ENCODE data around the gene SLC13A3. TPM values are rescaled to one million over a fixed set of nuclear protein-coding genes. Genes with fewer than 3 reads are reported as not detected.
"Not testable (repeated sequence)": the region's sequence is repeated elsewhere in the genome, so short reads cannot be mapped to it uniquely, and the experiment has no call there.

Gene SLC13A3
- polyA plus RNA-seq, 3 donors from 2014 or later, result 0.26 TPM; not detected in 2

DNA sequence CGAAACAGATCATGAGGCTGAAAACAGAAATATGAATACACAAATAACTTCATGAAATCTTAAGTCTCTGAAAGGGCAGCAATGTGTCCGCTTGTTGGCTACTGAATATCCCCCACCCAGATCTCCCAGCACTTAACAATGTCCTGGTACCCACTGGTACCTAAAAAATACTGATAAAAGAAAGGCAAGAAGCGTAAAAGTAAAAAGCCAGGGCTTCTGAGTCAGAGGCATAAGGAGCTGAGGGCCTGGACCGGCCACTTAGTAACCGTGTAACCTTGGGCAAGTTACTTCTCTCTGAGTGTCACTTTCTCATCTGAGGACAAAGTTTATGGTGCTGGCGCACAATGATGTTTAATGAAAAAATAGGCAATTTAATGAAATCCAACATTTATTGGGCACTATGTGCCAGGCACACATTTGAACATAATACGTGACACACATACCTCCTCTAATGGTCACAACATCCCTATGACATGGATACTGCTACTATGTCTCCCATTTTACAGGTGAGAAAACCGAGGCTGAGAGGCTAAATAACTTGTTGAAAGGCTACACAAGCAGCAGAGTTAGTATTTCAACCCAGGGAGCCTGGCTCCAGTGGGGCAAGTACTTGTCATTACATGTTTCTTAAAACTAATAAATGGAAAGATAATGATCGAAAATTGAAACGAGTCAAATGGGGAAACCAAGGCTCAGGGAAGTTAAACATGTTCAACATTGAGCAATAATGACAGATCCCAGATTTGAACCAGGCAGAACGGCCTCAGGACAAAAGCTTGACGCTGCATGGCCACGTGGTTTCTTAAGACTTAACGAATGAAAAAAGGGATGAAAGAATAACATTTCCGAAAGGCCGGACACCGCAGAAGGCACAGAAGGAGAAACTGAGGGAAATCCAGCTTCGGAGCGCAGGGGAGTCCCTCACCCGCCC lies 37.2 kb upstream of the SLC13A3 start:
- Mint-ChIP-seq H3K4me3 (peak overlapping the region; percentile 94 to 98 (median 96)), H3K4me1 (peaks cover 52 to 71% of the 10 kb centered on the region in 2 donors), H3K9me3 (peaks cover 0 to 2% (median 0%) of the 10 kb centered on the region in 6 donors), H3K36me3 (peaks cover 0 to 18% (median 12%) of the 10 kb centered on the region in 3 donors), H3K27ac (peak overlapping the region; percentile 89 to 96 (median 92)), H3K27me3 (ENCODE audit: low read depth in 3 of 3) (peaks cover 0 to 3% (median 2%) of the 10 kb centered on the region in 3 donors)
- DNase-seq, result no peak

- DNase-seq, result no peak
- H3K4me3 Mint-ChIP-seq, result no peak overlapping the region
- H3K36me3 Mint-ChIP-seq, result peaks cover 0 to 18% (median 13%) of the 10 kb centered on the region in 3 donors
- H3K9me3 Mint-ChIP-seq, result peaks cover 0 to 2% (median 0%) of the 10 kb centered on the region in 6 donors
- peaks cover 0 to 2% (median 0%) of the 10 kb centered on the region in 3 donors for H3K27me3 Mint-ChIP-seq (ENCODE audit: low read depth in 3 of 3)
- H3K27ac Mint-ChIP-seq, result peak overlapping the region in 1 of 6 donors; percentile 11
- H3K4me1 Mint-ChIP-seq, result peaks cover 64 to 83% of the 10 kb centered on the region in 2 donors
These were observed 32.9 kb upstream of the SLC13A3 start for GRCh38 chr20:46683939-46684750.

- no peak overlapping the region for H3K4me3 Mint-ChIP-seq
- peak overlapping the region in 1 of 6 donors; percentile 11 for H3K27ac Mint-ChIP-seq
- H3K4me1 Mint-ChIP-seq, result peaks cover 63 to 81% of the 10 kb centered on the region in 2 donors
- H3K9me3 Mint-ChIP-seq, result peaks cover 0 to 2% (median 0%) of the 10 kb centered on the region in 6 donors
- peaks cover 0 to 18% (median 13%) of the 10 kb centered on the region in 3 donors for H3K36me3 Mint-ChIP-seq
- no peak for DNase-seq
- peaks cover 0 to 2% (median 0%) of the 10 kb centered on the region in 3 donors for H3K27me3 Mint-ChIP-seq (ENCODE audit: low read depth in 3 of 3)
These were observed 32.3 kb upstream of the SLC13A3 start for GRCh38 chr20:46683668-46683938.

DNA sequence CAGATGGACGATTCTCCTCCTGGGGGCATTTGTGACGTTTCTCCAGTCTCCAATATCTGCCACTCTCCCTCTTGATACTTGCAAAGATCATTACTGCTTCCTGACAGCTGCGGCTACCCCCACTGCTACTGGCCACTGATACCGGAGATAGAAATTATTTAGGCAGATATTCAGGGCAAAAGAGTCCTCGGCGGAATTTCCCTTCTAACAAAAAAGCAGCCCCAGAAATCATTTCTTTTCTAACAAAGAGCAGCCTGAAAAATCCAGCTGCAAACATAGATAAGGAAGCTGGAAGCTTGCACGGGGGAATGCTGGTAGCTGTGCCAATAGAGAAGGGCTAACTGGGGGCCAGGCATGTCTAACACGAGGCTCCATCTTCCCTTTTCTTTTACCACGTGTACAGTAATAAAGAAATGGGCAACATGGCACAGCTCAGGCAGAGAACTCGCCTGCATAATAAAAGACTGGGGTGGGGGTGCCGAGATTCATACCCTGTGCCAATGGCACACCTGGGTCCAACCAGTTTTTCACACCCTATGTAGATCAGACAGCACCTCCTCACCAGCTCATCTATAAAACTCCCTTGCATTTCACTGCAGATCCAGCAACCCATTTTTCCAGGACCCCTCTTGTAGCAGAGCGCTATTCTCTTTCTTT lies 31.9 kb upstream of the SLC13A3 start:
- no peak overlapping the region for H3K4me3 Mint-ChIP-seq
- peak overlapping the region in 1 of 6 donors; percentile 64 for H3K27ac Mint-ChIP-seq
- H3K4me1 Mint-ChIP-seq, result peaks cover 59 to 76% of the 10 kb centered on the region in 2 donors

GRCh38 chr20:46682063-46682821 lies 31.0 kb upstream of the SLC13A3 start:
- Mint-ChIP-seq H3K27ac (peak overlapping the region in 2 of 6 donors; percentile 17 to 36), H3K4me1 (peaks cover 50 to 67% of the 10 kb centered on the region in 2 donors), H3K4me3 (no peak overlapping the region), H3K36me3 (peaks cover 0 to 18% (median 13%) of the 10 kb centered on the region in 3 donors), H3K9me3 (peaks cover 0 to 2% (median 0%) of the 10 kb centered on the region in 6 donors), H3K27me3 (ENCODE audit: low read depth in 3 of 3) (peaks cover 0 to 2% (median 0%) of the 10 kb centered on the region in 3 donors)
- DNase-seq, result no peak

More for the DNA sequence above, 31.9 kb upstream of the SLC13A3 start:
- peaks cover 0 to 18% (median 13%) of the 10 kb centered on the region in 3 donors for H3K36me3 Mint-ChIP-seq
- H3K9me3 Mint-ChIP-seq, result peaks cover 0 to 2% (median 0%) of the 10 kb centered on the region in 6 donors
- no peak for DNase-seq
- H3K27me3 Mint-ChIP-seq (ENCODE audit: low read depth in 3 of 3), result peaks cover 0 to 2% (median 0%) of the 10 kb centered on the region in 3 donors

- DNase-seq, result peak; percentile 38 to 45 (median 40)
- H3K27ac Mint-ChIP-seq, result peak overlapping the region in 2 of 6 donors; percentile 33 to 56
- H3K4me1 Mint-ChIP-seq, result peaks cover 40 to 57% of the 10 kb centered on the region in 2 donors
- peaks cover 0 to 2% (median 0%) of the 10 kb centered on the region in 3 donors for H3K27me3 Mint-ChIP-seq (ENCODE audit: low read depth in 3 of 3)
- no peak overlapping the region for H3K4me3 Mint-ChIP-seq
- peaks cover 0 to 2% (median 0%) of the 10 kb centered on the region in 6 donors for H3K9me3 Mint-ChIP-seq
- peaks cover 0 to 16% (median 13%) of the 10 kb centered on the region in 3 donors for H3K36me3 Mint-ChIP-seq
These were observed 30.0 kb upstream of the SLC13A3 start for GRCh38 chr20:46681032-46681854.

DNA sequence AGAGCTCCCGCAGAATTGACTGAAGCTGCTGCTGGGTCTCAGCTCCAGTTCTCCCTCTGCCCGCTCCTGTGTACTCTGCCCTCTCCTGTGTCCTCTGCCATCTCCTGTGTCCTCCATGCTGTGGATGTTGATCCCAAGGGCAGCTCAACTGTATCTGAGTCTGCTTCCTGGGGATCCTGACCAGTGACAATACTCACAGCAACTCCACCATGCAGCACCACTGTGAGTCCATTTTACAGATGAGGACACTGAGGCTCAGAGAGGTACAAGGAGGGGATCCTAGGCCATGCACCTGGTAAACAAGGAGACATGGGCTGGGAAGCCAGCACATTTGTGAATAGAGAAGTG lies 29.4 kb upstream of the SLC13A3 start:
- H3K27ac Mint-ChIP-seq, result no peak overlapping the region
- no peak for DNase-seq
- peaks cover 34 to 51% of the 10 kb centered on the region in 2 donors for H3K4me1 Mint-ChIP-seq
- H3K9me3 Mint-ChIP-seq, result peaks cover 0 to 2% (median 0%) of the 10 kb centered on the region in 6 donors
- H3K27me3 Mint-ChIP-seq (ENCODE audit: low read depth in 3 of 3), result peaks cover 0 to 2% (median 0%) of the 10 kb centered on the region in 3 donors
- H3K4me3 Mint-ChIP-seq, result no peak overlapping the region
- peaks cover 0 to 13% (median 11%) of the 10 kb centered on the region in 3 donors for H3K36me3 Mint-ChIP-seq

DNA sequence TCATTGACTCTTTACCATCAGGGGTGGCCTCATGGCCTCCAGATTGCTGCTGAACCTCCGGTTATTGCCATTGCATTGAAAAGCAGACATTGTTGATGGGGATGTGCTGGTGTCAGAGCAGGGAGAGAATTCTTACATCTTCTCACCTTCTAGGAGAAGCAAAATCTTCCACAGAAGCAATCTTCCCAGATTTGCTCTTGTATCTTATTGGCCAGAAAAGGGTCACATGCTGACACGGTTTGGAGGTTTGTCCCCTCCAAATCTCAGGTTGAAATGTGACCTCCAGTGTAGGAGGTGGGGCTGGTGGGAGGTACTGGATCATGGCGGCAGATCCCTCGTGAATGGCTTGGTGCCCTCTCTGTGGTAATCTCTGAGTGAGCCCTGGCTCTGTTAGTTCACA lies 27.3 kb upstream of the SLC13A3 start:
- Mint-ChIP-seq H3K36me3 (peaks cover 0 to 3% (median 1%) of the 10 kb centered on the region in 3 donors), H3K4me3 (no peak overlapping the region), H3K27me3 (ENCODE audit: low read depth in 3 of 3) (peaks cover 0 to 2% (median 0%) of the 10 kb centered on the region in 3 donors), H3K9me3 (peaks cover 0 to under 1% (median 0%) of the 10 kb centered on the region in 6 donors), H3K27ac (no peak overlapping the region), H3K4me1 (peaks cover 23 to 30% of the 10 kb centered on the region in 2 donors)
- DNase-seq, result no peak

- Mint-ChIP-seq H3K4me1 (peaks cover 16 to 21% of the 10 kb centered on the region in 2 donors), H3K9me3 (no peaks in the 10 kb centered on the region), H3K27me3 (ENCODE audit: low read depth in 3 of 3) (peaks cover 0 to 2% (median 0%) of the 10 kb centered on the region in 3 donors), H3K36me3 (peaks cover 0 to 5% (median 0%) of the 10 kb centered on the region in 3 donors), H3K4me3 (no peak overlapping the region), H3K27ac (peak overlapping the region in 1 of 6 donors; percentile 32)
- no peak for DNase-seq
These were observed 26.3 kb upstream of the SLC13A3 start for GRCh38 chr20:46677608-46678007.

- not testable (repeated sequence) for H3K36me3 Mint-ChIP-seq; H3K27me3 Mint-ChIP-seq (ENCODE audit: low read depth in 3 of 3); DNase-seq; H3K27ac Mint-ChIP-seq; H3K4me3 Mint-ChIP-seq; H3K9me3 Mint-ChIP-seq
- H3K4me1 Mint-ChIP-seq, result peaks cover 12 to 13% of the 10 kb centered on the region in 2 donors
These were observed 25.5 kb upstream of the SLC13A3 start for GRCh38 chr20:46676649-46677316.

GRCh38 chr20:46674253-46675083 lies 23.2 kb upstream of the SLC13A3 start:
- H3K36me3 Mint-ChIP-seq, result peaks cover 0 to 9% (median 4%) of the 10 kb centered on the region in 3 donors
- H3K27me3 Mint-ChIP-seq (ENCODE audit: low read depth in 3 of 3), result peaks cover 0 to 2% (median 0%) of the 10 kb centered on the region in 3 donors
- DNase-seq, result no peak
- H3K4me3 Mint-ChIP-seq, result no peak overlapping the region
- H3K4me1 Mint-ChIP-seq, result no peaks in the 10 kb centered on the region
- no peak overlapping the region for H3K27ac Mint-ChIP-seq
- H3K9me3 Mint-ChIP-seq, result peaks cover 0 to 4% (median 0%) of the 10 kb centered on the region in 6 donors
